ENCODE measurements around the gene GSPT2.
"Not testable (repeated sequence)": the region's sequence is repeated elsewhere in the genome, so short reads cannot be mapped to it uniquely, and the experiment has no call there.

The GSPT2 gene

DNA sequence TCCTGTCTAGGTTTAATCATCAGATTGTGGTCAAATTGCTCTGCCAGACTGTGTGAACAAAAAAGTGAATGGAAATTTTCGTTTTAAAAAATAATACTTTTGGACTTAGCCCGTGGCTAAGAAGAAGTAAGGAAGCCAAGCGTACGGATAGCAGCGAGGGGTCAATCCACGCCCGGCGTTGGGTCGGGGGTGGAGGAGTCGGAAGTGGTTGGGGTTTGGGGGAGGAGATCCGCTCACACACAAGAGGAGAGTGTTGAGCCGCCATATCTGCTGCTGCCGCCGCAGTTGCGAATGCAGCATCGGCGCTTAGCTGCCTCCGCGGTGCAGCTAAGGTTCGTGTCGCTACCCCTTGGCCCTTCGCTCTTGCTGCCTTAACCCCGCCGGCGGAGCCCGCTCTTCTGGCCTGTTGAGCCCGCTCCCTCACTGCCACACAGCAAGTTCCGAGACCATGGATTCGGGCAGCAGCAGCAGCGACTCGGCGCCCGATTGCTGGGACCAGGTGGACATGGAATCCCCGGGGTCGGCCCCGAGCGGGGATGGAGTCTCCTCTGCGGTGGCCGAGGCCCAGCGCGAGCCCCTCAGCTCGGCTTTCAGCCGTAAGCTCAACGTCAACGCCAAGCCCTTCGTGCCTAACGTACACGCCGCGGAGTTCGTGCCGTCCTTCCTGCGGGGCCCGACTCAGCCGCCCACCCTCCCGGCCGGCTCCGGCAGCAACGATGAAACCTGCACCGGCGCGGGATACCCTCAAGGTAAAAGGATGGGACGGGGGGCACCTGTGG, at the start of gene GSPT2:
Gene GSPT2, plus strand, starts transcription at position 264 of the 779 bp plus-strand sequence. Its CDS starts 185 bp downstream, at position 449.
- DNase-seq (ENCODE audit: low read depth in 3 of 3, low spot score in 1 of 3): peak in 2 of 3 donors; percentile 6 to 22

DNA sequence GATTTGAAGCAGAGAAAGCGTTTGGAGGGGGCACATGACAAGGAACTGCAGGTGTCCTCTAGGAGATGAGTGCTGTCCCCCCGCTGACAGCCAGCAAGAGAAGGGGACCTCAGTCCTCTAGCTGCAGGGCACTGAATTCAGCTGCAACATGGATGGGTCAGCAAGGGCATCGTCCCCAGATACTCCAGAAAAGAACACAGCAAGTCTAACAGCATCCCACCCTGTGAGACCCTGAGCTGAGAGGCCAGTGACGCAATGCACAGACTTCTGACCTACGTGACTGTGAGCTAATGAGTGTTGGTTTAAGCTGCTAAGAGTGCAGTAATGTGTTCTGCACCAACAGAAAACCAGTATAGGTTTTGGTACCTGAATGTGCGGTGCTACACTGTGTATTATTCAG, 49.0 kb upstream of the GSPT2 start:
- DNase-seq (ENCODE audit: low read depth in 3 of 3, low spot score in 1 of 3): no peak

DNA sequence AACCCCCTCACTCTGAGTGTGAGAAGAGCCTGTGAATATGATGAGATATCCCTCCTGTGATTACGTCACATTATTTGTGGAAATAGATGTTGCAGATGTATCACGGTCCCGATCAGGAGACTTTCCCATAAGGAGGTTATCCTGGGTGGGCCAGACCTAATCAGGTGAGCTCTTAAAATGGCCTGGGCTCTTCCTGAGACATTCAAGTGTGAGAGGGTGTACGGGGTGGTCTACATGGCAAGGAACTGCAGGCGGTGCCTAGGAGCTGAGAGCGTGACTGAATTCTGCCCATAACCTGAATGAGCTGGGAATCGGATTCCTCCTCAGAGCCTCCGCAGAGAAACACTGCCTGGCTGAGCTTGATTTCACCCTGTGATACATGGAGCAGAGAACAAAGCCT, 45.8 kb upstream of the GSPT2 start:
- DNase-seq (ENCODE audit: low read depth in 3 of 3, low spot score in 1 of 3): no peak

DNA sequence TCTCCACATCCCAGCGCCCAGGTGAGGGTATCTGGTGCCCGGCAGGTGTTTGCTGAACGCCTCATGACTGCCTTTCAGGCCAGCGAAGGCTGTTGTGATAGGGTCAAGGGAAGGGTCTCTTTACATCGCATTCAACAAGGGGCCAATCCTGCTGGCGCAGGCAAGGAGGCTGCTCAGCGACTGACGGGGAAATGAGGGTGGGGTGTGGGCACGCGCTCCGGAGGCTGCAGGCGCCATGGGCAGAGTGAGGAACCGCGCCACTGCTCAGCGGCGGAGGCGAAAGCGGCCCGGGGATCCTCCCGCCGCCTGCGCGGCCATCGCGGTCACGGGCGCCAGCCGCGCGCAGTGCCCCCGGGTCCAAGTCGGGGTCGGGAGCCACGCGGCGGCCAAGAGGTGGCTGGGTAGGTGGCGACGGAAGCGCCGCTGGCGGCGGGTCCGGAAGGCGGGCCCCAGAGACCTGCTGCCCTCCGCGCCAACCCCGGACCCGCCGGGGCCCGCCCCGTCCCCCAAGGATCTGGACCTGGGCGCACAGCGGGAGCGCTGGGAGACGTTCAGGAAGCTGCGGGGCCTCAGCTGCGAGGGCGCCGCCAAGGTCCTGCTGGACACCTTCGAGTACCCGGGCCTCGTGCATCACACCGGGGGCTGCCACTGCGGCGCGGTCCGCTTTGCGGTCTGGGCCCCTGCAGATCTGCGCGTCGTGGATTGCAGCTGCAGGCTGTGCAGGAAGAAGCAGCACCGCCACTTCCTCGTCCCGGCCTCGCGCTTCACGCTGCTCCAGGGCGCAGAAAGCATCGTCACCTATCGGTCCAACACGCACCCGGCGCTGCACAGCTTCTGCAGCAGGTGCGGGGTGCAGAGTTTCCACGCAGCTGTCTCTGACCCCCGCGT, 32.7 kb upstream of the GSPT2 start, which contains the start of gene CENPVL1:
Gene CENPVL1, plus strand, starts transcription at position 236 of the 888 bp plus-strand sequence. Its CDS starts 0 bp downstream, at position 236.
- not testable (repeated sequence) for DNase-seq (ENCODE audit: low read depth in 3 of 3, low spot score in 1 of 3)

DNA sequence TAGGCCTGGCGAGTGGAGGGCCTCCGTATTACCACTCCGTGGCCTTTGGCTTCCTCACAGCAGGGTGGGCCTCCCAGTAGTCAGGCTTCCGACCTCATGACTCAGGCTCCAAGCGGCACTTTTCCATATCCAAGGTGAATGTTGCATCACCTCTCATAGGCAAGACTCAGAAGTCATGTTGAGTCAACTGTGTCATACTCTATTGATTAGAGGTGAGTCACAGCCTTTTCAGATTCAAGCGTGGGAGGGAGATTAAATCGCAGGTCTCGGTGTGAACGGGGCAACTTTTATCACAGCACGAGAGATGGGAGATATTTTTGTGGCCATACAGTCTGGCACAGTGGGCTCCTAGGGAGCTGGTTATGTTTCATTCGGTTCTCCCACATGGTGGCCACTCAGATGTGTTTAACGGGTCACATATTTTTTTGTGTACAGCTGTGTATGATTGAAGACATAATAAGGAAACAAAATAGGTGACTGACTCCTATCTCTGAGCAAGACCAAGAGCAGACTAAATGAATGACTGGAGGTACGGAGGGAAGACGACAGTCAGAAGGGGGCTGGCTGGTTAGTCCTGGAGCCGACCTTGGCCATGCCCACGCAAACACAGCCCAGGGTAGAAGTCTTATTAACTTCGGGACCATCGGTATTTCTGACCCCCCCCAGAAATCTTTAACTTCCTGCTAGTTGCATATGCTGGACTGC, 30.1 kb upstream of the GSPT2 start:
- DNase-seq (ENCODE audit: low read depth in 3 of 3, low spot score in 1 of 3): not testable (repeated sequence)

DNA sequence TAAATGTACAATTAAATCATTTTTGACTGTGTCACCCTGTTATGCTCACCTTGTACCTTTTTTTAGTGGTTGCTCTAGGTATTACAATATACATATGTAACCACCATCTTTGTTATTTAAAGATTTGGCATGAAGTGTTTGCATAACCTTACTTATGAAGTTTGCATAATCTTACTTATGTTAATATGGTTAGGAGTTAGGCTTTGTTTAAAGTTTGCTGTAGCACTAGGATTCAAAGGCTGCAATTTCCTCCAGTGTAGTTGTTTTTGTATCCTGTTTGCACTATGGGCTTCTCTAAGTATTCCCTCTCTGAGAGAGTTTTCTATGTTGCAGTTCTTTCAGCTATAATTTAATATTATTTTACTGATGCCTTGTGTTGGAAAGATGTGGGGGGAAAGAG, 15.0 kb upstream of the GSPT2 start:
- DNase-seq (ENCODE audit: low read depth in 3 of 3, low spot score in 1 of 3): no peak

DNA sequence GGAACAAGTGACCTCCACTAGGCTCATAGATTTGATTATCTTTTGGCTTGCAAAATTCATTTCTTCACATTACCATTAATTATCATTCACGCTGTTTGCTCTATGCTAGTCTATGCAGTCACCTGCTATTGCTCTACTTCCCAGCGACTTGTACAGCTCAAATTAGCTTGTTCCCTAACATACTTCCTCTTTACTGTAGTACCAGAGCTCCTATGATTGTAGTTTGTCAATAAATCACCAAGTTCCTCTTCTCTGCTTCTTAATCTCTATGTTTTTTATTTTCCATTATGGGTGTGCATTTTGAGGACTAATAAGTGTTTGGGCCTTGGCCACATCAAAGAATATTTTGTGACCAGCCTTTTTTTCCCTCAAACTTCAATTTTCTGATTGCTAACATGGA, 6.2 kb upstream of the GSPT2 start:
- no peak for DNase-seq (ENCODE audit: low read depth in 3 of 3, low spot score in 1 of 3)

DNA sequence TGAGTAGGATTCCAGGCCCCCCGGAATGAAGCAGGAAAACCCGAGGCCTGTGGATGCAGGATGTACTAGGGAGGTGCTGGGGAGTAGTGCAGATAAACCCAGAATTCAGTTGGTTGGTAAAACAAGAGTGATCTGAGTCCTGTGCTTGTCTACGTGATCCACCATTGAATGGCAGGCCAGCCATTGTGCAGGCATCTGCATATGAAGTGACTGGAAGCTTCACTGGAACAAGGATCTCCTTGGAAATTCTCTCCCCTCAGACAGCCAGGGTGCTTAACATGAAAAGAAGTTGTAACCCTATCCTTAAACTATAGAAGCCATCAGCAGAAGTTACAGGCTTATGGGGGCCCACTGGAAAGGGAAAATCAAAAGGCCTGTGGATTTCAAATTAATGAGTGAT, 656 bp upstream of the GSPT2 start:
- no peak for DNase-seq (ENCODE audit: low read depth in 3 of 3, low spot score in 1 of 3)

DNA sequence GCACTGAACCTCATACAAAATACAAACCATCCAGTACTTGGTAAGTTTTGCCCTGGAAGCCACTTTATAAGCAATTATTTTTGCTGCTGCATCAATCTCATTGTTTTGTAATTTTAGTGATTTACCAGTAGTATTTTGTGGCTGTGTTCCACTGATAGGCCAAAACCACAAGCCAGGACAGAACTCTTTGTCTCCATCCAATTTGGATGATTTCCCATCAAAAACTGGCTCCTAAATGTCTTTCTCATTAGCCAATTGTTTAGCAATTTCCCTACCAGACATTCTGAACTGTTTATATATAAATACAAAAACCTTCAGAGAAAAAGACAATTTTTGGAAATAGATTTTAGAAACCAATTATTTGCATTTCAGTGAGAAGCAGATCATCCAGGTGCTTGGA, 4.4 kb downstream of the GSPT2 start:
- no peak for DNase-seq (ENCODE audit: low read depth in 3 of 3, low spot score in 1 of 3)

DNA sequence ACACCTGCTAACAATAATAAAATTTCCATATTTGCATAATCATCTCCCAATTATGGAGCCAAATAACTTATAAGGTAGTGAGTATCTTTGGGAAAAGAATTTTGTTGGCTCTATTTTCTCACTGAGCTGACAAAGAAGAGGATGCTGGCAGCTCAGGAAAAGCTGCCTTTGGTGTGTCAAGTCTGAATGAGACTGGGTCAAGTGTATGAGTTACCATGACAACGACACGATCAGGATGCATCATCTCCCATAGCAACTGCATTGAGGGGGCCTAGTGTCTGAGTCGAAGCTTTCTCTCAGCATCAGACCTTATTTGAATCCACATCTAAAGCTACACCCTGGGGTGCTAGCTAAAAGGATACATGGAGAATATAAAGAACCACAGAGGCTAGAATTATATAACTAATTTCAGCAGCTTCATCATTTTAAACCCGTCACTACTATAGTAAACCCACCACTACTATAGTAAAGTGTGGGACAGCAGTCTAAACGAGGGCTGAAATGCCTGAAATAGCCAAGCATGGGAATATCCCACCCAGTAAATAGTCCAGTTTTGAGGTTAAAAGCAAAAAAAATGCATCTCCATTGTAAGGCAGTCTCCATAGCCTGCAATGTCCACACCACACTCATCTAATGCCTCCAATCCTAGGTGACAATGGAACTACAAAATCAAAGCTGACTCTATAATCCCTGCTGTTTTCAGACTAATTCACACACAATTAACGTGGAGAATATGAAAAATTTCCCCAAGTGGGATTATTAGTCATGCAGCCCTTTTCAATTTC, 16.0 kb downstream of the GSPT2 start:
- no peak for DNase-seq (ENCODE audit: low read depth in 3 of 3, low spot score in 1 of 3)

DNA sequence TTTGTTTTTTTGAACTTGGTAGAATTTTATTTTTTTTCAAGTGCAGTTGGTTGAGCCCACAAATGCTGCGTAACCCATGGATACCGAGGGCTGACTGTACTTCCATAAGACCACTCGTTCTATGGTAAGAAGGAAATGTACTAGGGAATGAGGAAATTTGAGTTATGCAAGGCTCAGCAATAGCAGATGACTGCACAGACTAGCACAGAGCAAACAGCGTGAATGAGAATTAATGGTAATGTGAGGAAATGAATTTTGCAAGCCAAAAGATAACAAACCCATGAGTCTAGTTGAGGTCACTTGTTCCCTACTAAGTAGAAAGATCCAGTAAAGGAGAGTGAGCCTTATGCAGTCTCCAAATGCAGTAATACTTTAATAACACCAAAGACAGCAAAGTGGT, 17.4 kb downstream of the GSPT2 start:
- DNase-seq (ENCODE audit: low read depth in 3 of 3, low spot score in 1 of 3): no peak

DNA sequence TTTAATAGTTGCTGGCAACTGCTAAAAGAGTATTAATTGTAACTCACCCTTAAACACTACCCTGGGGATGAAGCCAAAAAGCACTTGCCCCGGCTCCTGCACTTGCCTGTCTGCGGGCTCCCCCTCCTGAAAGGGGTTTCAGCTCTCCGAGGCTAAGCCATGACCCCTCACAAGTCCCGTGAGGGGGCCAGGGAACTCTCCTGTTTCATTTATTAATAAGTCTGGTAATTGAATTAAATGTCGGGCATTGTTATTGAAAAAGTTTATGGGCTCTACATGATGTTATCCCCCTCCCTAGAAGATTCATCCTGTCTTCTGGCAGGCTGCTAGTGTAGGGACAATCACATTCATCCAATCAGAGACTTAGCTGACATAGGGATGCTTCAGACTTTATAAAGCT, 23.3 kb downstream of the GSPT2 start:
- no peak for DNase-seq (ENCODE audit: low read depth in 3 of 3, low spot score in 1 of 3)

DNA sequence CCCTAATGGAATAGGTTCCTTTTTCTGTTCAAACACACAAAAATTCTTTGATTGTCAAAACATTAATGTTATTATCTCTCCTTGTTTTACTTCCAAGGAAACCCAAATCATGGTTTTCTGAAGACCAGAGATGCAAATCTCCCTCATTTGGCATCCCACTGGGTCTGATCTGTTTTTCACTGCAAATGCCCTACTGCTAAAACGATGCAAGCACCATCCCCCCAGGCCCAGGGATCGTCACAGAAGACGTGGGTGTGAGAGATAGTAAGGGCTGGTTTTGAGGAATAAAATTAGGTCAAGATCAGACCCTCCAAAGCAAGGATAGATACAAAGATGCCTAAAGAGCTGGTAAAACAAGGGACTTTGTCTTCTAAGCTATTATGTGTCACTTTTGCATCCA, 33.6 kb downstream of the GSPT2 start:
- no peak for DNase-seq (ENCODE audit: low read depth in 3 of 3, low spot score in 1 of 3)

DNA sequence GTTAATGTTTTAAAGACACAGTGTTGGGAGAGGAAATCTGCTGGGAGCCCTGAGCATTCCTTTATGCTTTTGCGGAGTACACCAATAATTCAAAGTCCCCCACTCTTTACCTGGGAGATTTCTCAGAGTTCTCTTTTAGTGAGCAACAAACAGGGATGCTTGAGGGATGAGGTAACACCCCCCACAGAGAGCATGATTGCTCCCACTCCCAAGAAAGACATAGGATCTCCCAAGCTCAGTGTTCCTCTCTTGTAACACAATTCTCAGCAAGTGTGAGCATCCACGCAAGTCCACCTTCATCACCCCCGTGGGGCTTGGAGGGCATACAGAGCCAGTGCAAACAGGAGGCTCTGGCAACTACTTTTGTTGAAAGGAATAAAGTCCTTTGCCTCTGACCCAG, 36.1 kb downstream of the GSPT2 start:
- DNase-seq (ENCODE audit: low read depth in 3 of 3, low spot score in 1 of 3): no peak

DNA sequence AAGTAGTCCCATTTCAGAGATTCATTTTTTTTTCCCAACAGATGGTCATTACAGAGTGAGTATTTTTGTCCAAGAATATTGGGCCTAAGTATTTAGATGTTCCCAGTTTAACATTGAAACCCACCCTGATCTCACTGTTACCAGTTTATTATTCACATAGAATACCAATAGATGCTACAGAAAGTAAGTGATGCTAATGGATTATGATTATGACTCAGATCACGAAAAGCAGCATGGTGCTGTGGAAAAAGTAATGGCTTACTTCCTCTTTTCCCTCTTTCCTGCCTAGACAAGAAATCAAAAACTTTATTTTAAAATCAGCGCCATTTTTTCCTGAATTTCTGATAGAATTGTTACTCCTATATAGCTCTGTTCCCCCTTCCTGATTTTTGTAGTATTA, 51.9 kb downstream of the GSPT2 start:
- no peak for DNase-seq (ENCODE audit: low read depth in 3 of 3, low spot score in 1 of 3)
